CD4-positive, alpha-beta T cell (primary cell): Measurements from ENCODE around the gene RBL1. TPM values are rescaled to one million over a fixed set of nuclear protein-coding genes. Genes with fewer than 3 reads are reported as not detected.

ENCODE experiments used
- ATAC-seq: fragments of 200-7000 bp; cut with Tn5 transposase; one replicate; pipeline ENCODE4 v1.10.0; 2022; ENCODE audit warnings: mild to moderate bottlenecking; ENCODE audit not compliant: poor library complexity
- CTCF ChIA-PET: fragments of 350-600 bp; sonication (Branson Sonifier 250); formaldehyde crosslinking; loops from one replicate; lab custom pipeline; 2021; ENCODE audit warnings: antibody characterized with exemption, inconsistent platforms; lab: Charles Lee
- POLR2A ChIA-PET: fragments of 350-600 bp; sonication (Branson Sonifier 250); formaldehyde crosslinking; loops from one replicate; lab custom pipeline; 2021; ENCODE audit warnings: antibody characterized with exemption, inconsistent platforms; lab: Charles Lee
- DNase-seq, 14 experiments: peaks; one replicate each; pipeline ENCODE4 v3.0.0-alpha.2; 2013 to 2020; ENCODE audit warnings: mixed read lengths in 2 of 14
- H3K27ac ChIP-seq, 2 donors: one replicate each; pipeline versions ENCODE4 v1.5.1 to v1.7.0; 2013; ENCODE audit warnings: low read length in 2 of 2, low read depth in 1 of 2, mild to moderate bottlenecking in 1 of 2
- H3K27me3 ChIP-seq, 2 experiments: 1 replicate in 1 of 2; 2 replicates in 1 of 2; pipeline versions ENCODE4 v1.6.1 to v1.7.0; 2013; ENCODE audit warnings: low read length in 2 of 2, control low read depth in 1 of 2, mild to moderate bottlenecking in 1 of 2, moderate library complexity in 1 of 2; ENCODE audit not compliant: insufficient read depth in 2 of 2, control insufficient read depth in 1 of 2
- H3K36me3 ChIP-seq: one replicate; pipeline ENCODE4 v1.6.1; 2013; ENCODE audit warnings: low read length, control low read depth; ENCODE audit not compliant: insufficient read depth
- H3K4me1 ChIP-seq: one replicate; pipeline ENCODE4 v1.6.1; 2013; ENCODE audit warnings: low read length, control low read depth; ENCODE audit not compliant: insufficient read depth
- H3K4me3 ChIP-seq: one replicate; pipeline ENCODE4 v1.5.1; 2013; ENCODE audit warnings: mild to moderate bottlenecking, low read length, moderate library complexity
- H3K9me3 ChIP-seq, 2 experiments: 1 replicate in 1 of 2; 2 replicates in 1 of 2; pipeline versions ENCODE4 v1.6.1 to v1.7.0; 2013; ENCODE audit warnings: low read length in 2 of 2, mild to moderate bottlenecking in 2 of 2, control low read depth in 1 of 2, moderate library complexity in 1 of 2; ENCODE audit not compliant: control insufficient read depth in 1 of 2, insufficient read depth in 1 of 2
- H3K27ac Mint-ChIP-seq: one replicate; pipeline ENCODE4 v1.8.0; 2020; ENCODE audit warnings: mixed read lengths
- H3K27me3 Mint-ChIP-seq: one replicate; pipeline ENCODE4 v1.8.0; 2021; ENCODE audit warnings: mixed read lengths
- H3K36me3 Mint-ChIP-seq: one replicate; pipeline ENCODE4 v1.8.0; 2021; ENCODE audit warnings: low read depth, mixed read lengths
- H3K4me1 Mint-ChIP-seq: one replicate; pipeline ENCODE4 v1.8.0; 2021; ENCODE audit warnings: low read depth, mixed read lengths
- H3K4me3 Mint-ChIP-seq: one replicate; pipeline ENCODE4 v1.8.0; 2020; ENCODE audit warnings: mild to moderate bottlenecking, mixed read lengths
- H3K9me3 Mint-ChIP-seq: one replicate; pipeline ENCODE4 v1.8.0; 2020; ENCODE audit warnings: mixed read lengths
- CTCF ChIP-seq: fragments of 200-600 bp; IDR thresholded peaks from one replicate; pipeline ENCODE4 v1.8.0; 2022; ENCODE audit warnings: antibody characterized with exemption, mild to moderate bottlenecking
- intact Hi-C, 2 experiments: fragments of 100-400 bp; cut with DNase I in 1 of 2; cut with micrococcal nuclease in 1 of 2; formaldehyde crosslinking; loops; one replicate each; pipeline versions ENCODE4 v1.15.1 to v1.9.0; 2023 to 2025; cut with DNase I, micrococcal nuclease
- total RNA-seq, 174 experiments: library from RNA in 2 of 174; stranded (reverse) in 2 of 174; gene quantifications; one replicate each; pipeline ENCODE4 v1.2.3 and lab custom pipeline; 2021 to 2026

RBL1 gene
- total RNA-seq, 2 experiments from 2014 or later, result 37.4 to 39.1 TPM

GRCh38 chr20:37111926-37112455 lies 16.2 kb upstream of the RBL1 start:
- H3K27me3 Mint-ChIP-seq, result no peaks in the 10 kb centered on the region
- ATAC-seq, result no peak
- ChIA-PET POLR2A (interaction anchor here (1.4 kb wide), 1 partner anchor 67 kb away, joined by 3 read pairs; the partner anchor contains the start of genes MROH8 and RPN2), CTCF (no interaction called here)
- no peak overlapping the region for H3K4me3 Mint-ChIP-seq
- intact Hi-C loops, result no loop called here
- no peak for DNase-seq
- H3K27me3 ChIP-seq, result no peaks in the 10 kb centered on the region
- no peaks in the 10 kb centered on the region for H3K36me3 Mint-ChIP-seq
- no peaks in the 10 kb centered on the region for H3K9me3 ChIP-seq
- H3K4me1 Mint-ChIP-seq, result no peaks in the 10 kb centered on the region
- no peak overlapping the region for H3K27ac Mint-ChIP-seq
- H3K9me3 Mint-ChIP-seq, result no peaks in the 10 kb centered on the region
- H3K4me1 ChIP-seq, result no peaks in the 10 kb centered on the region
- H3K27ac ChIP-seq, result no peak overlapping the region
- no peak overlapping the region for H3K4me3 ChIP-seq
- no peaks in the 10 kb centered on the region for H3K36me3 ChIP-seq
- no peak for TF ChIP-seq CTCF

GRCh38 chr20:37108676-37109075 lies 12.9 kb upstream of the RBL1 start:
- no peaks in the 10 kb centered on the region for H3K36me3 ChIP-seq
- ChIA-PET CTCF (no interaction called here), POLR2A (no interaction called here)
- no peaks in the 10 kb centered on the region for H3K9me3 ChIP-seq
- H3K4me1 ChIP-seq, result no peaks in the 10 kb centered on the region
- no peak for DNase-seq
- no peak overlapping the region for H3K4me3 Mint-ChIP-seq
- H3K27me3 ChIP-seq, result no peaks in the 10 kb centered on the region
- H3K27ac Mint-ChIP-seq, result no peak overlapping the region
- intact Hi-C loops, result no loop called here
- no peak for TF ChIP-seq CTCF
- no peaks in the 10 kb centered on the region for H3K9me3 Mint-ChIP-seq
- H3K4me3 ChIP-seq, result no peak overlapping the region
- H3K36me3 Mint-ChIP-seq, result no peaks in the 10 kb centered on the region
- H3K4me1 Mint-ChIP-seq, result no peaks in the 10 kb centered on the region
- H3K27ac ChIP-seq, result no peak overlapping the region
- no peak for ATAC-seq
- no peaks in the 10 kb centered on the region for H3K27me3 Mint-ChIP-seq

GRCh38 chr20:37102571-37102970 lies 6.8 kb upstream of the RBL1 start:
- no peaks in the 10 kb centered on the region for H3K9me3 Mint-ChIP-seq
- TF ChIP-seq CTCF, result no peak
- Histone ChIP-seq H3K4me3 (no peak overlapping the region), H3K9me3 (no peaks in the 10 kb centered on the region), H3K27ac (no peak overlapping the region), H3K27me3 (no peaks in the 10 kb centered on the region), H3K4me1 (no peaks in the 10 kb centered on the region), H3K36me3 (no peaks in the 10 kb centered on the region)
- POLR2A ChIA-PET, result no interaction called here
- ATAC-seq, result no peak
- DNase-seq, result no peak
- CTCF ChIA-PET, result no interaction called here
- no peaks in the 10 kb centered on the region for H3K36me3 Mint-ChIP-seq
- no peaks in the 10 kb centered on the region for H3K4me1 Mint-ChIP-seq
- no peaks in the 10 kb centered on the region for H3K27me3 Mint-ChIP-seq
- H3K4me3 Mint-ChIP-seq, result no peak overlapping the region
- intact Hi-C loops, result no loop called here
- H3K27ac Mint-ChIP-seq, result no peak overlapping the region
